Common myeloid progenitor, CD34-positive (primary cell): ENCODE results near the gene MEOX1.

Experiments
- CTCF ChIA-PET: fragments of 350-600 bp; sonication (Branson Sonifier 250); formaldehyde crosslinking; loops from one replicate; lab custom pipeline; 2021; ENCODE audit warnings: antibody characterized with exemption; lab: Charles Lee
- POLR2A ChIA-PET: fragments of 350-600 bp; sonication (Branson Sonifier 250); formaldehyde crosslinking; loops from one replicate; lab custom pipeline; 2021; ENCODE audit warnings: antibody characterized with exemption; lab: Charles Lee
- DNase-seq, 3 donors: peaks; one replicate each; pipeline versions ENCODE4 v3.0.0 to v3.0.0-alpha.2; 2013
- H3K27ac ChIP-seq, 2 experiments: 1 replicate in 1 of 2; 2 replicates in 1 of 2; pipeline ENCODE4 v1.7.0; 2013; ENCODE audit warnings: inconsistent platforms in 2 of 2, low read length in 2 of 2, mild to moderate bottlenecking in 2 of 2, low read depth in 1 of 2, moderate library complexity in 1 of 2; ENCODE audit not compliant: severe bottlenecking in 2 of 2, insufficient read depth in 1 of 2, poor library complexity in 1 of 2
- H3K27me3 ChIP-seq, 5 experiments: replicated peaks in 2 of 5; 1 replicate in 3 of 5; 2 replicates in 2 of 5; pipeline versions ENCODE4 v1.6.1 to v1.7.0; 2013; ENCODE audit warnings: low read length in 4 of 5, mild to moderate bottlenecking in 2 of 5, moderate library complexity in 2 of 5, inconsistent platforms in 1 of 5; ENCODE audit not compliant: insufficient read depth in 5 of 5, control insufficient read depth in 4 of 5
- H3K36me3 ChIP-seq, 4 experiments: 1 replicate in 2 of 4; 2 replicates in 2 of 4; pipeline versions ENCODE4 v1.6.1 to v1.7.0; 2013; ENCODE audit warnings: low read length in 3 of 4, control low read depth in 1 of 4, mild to moderate bottlenecking in 1 of 4; ENCODE audit not compliant: control insufficient read depth in 4 of 4, insufficient read depth in 4 of 4
- H3K4me1 ChIP-seq, 4 experiments: 1 replicate in 3 of 4; 2 replicates in 1 of 4; pipeline versions ENCODE4 v1.6.1 to v1.7.1; 2013; ENCODE audit warnings: low read length in 3 of 4, mild to moderate bottlenecking in 3 of 4, control low read depth in 1 of 4, inconsistent platforms in 1 of 4, moderate library complexity in 1 of 4; ENCODE audit not compliant: control insufficient read depth in 4 of 4, insufficient read depth in 4 of 4; ENCODE audit errors: control extremely low read depth in 1 of 4
- H3K4me3 ChIP-seq, 7 experiments: 1 replicate in 4 of 7; 2 replicates in 3 of 7; pipeline versions ENCODE4 v1.5.1 to v1.7.0; 2013; ENCODE audit warnings: mild to moderate bottlenecking in 7 of 7, low read length in 6 of 7, moderate library complexity in 6 of 7, inconsistent platforms in 2 of 7, low read depth in 2 of 7, control low read depth in 1 of 7; ENCODE audit not compliant: insufficient read depth in 4 of 7, control insufficient read depth in 1 of 7; ENCODE audit errors: extremely low read depth in 1 of 7
- H3K9me3 ChIP-seq, 5 experiments: 1 replicate in 4 of 5; 2 replicates in 1 of 5; pipeline versions ENCODE4 v1.6.1 to v1.7.1; 2013; ENCODE audit warnings: low read length in 4 of 5, mild to moderate bottlenecking in 2 of 5, inconsistent platforms in 1 of 5, low read depth in 1 of 5, moderate library complexity in 1 of 5; ENCODE audit not compliant: control insufficient read depth in 4 of 5, insufficient read depth in 2 of 5; ENCODE audit errors: control extremely low read depth in 1 of 5
- WGBS: methylation state at CpG from one replicate; pipeline ENCODE4 v1.1.5; 2013; ENCODE audit not compliant: insufficient coverage; 5-methylcytosine and 5-hydroxymethylcytosine counted together

The MEOX1 gene

GRCh38 chr17:43618276-43618675 is 43.4 kb downstream of the MEOX1 start:
- H3K36me3 ChIP-seq = no peaks in the 10 kb centered on the region
- POLR2A ChIA-PET = no interaction called here

GRCh38 chr17:43616852-43617251 is 44.9 kb downstream of the MEOX1 start:
- Histone ChIP-seq H3K27ac (no peak overlapping the region), H3K36me3 (no peaks in the 10 kb centered on the region), H3K9me3 (no peaks in the 10 kb centered on the region), H3K4me1 (no peaks in the 10 kb centered on the region), H3K4me3 (no peak overlapping the region), H3K27me3 (peaks cover 0 to 5% (median 0%) of the 10 kb centered on the region in 5 experiments)
- CTCF ChIA-PET = no interaction called here
- WGBS = no CpG with 5 or more reads among the region's 5 CpGs
- POLR2A ChIA-PET = no interaction called here
- DNase-seq = no peak

More at GRCh38 chr17:43618276-43618675, 43.4 kb downstream of the MEOX1 start:
- CTCF ChIA-PET = no interaction called here
- DNase-seq = no peak
- peaks cover 0 to 5% (median 0%) of the 10 kb centered on the region in 5 experiments for H3K27me3 ChIP-seq
- no peaks in the 10 kb centered on the region for H3K4me1 ChIP-seq
- no peak overlapping the region for H3K4me3 ChIP-seq
- H3K9me3 ChIP-seq = no peaks in the 10 kb centered on the region
- WGBS = 100% methylated on average over 1 of the region's 8 CpGs
- H3K27ac ChIP-seq = no peak overlapping the region

- POLR2A ChIA-PET = no interaction called here
- H3K36me3 ChIP-seq = no peaks in the 10 kb centered on the region
- CTCF ChIA-PET = no interaction called here
- H3K4me3 ChIP-seq = no peak overlapping the region
- 100% methylated on average over 1 of the region's 2 CpGs for WGBS
- no peak for DNase-seq
- H3K4me1 ChIP-seq = no peaks in the 10 kb centered on the region
- peaks cover 0 to 3% (median 0%) of the 10 kb centered on the region in 5 experiments for H3K9me3 ChIP-seq
- no peak overlapping the region for H3K27ac ChIP-seq
- peaks cover 0 to 8% (median 0%) of the 10 kb centered on the region in 5 experiments for H3K27me3 ChIP-seq
These were observed 45.3 kb downstream of the MEOX1 start for GRCh38 chr17:43616421-43616820.

GRCh38 chr17:43616029-43616351 is 45.7 kb downstream of the MEOX1 start:
- peaks cover 0 to 8% (median 0%) of the 10 kb centered on the region in 5 experiments for H3K27me3 ChIP-seq
- no peak overlapping the region for H3K27ac ChIP-seq
- no peaks in the 10 kb centered on the region for H3K4me1 ChIP-seq
- POLR2A ChIA-PET = no interaction called here
- CTCF ChIA-PET = no interaction called here
- 100% methylated on average over 1 of the region's 1 CpG for WGBS
- no peak overlapping the region for H3K4me3 ChIP-seq
- DNase-seq = no peak
- no peaks in the 10 kb centered on the region for H3K36me3 ChIP-seq
- peaks cover 0 to 6% (median 0%) of the 10 kb centered on the region in 5 experiments for H3K9me3 ChIP-seq

GRCh38 chr17:43615330-43616028 is 46.2 kb downstream of the MEOX1 start:
- no peaks in the 10 kb centered on the region for H3K4me1 ChIP-seq
- H3K4me3 ChIP-seq = no peak overlapping the region
- DNase-seq = no peak
- no peak overlapping the region for H3K27ac ChIP-seq
- POLR2A ChIA-PET = no interaction called here
- H3K27me3 ChIP-seq = peaks cover 0 to 8% (median 0%) of the 10 kb centered on the region in 5 experiments
- peaks cover 0 to 8% (median 0%) of the 10 kb centered on the region in 5 experiments for H3K9me3 ChIP-seq
- CTCF ChIA-PET = interaction anchor here (2.4 kb wide), 1 partner anchor 39 kb away, joined by 6 read pairs; no protein-coding TSS in a partner anchor
- H3K36me3 ChIP-seq = no peaks in the 10 kb centered on the region
- 88% methylated on average over 11 of the region's 11 CpGs for WGBS

- Histone ChIP-seq H3K4me1 (no peaks in the 10 kb centered on the region), H3K36me3 (no peaks in the 10 kb centered on the region), H3K4me3 (no peak overlapping the region), H3K27ac (no peak overlapping the region), H3K9me3 (peaks cover 0 to 8% (median 0%) of the 10 kb centered on the region in 5 experiments), H3K27me3 (peaks cover 0 to 8% (median 0%) of the 10 kb centered on the region in 5 experiments)
- WGBS = 92% methylated on average over 5 of the region's 5 CpGs
- POLR2A ChIA-PET = no interaction called here
- no peak for DNase-seq
- CTCF ChIA-PET = interaction anchor here (2.4 kb wide), 1 partner anchor 38 kb away, joined by 6 read pairs; no protein-coding TSS in a partner anchor
These were observed 47.2 kb downstream of the MEOX1 start for GRCh38 chr17:43614561-43614960.

- Histone ChIP-seq H3K4me1 (no peaks in the 10 kb centered on the region), H3K9me3 (peaks cover 0 to 8% (median 0%) of the 10 kb centered on the region in 5 experiments), H3K36me3 (no peaks in the 10 kb centered on the region), H3K4me3 (no peak overlapping the region), H3K27me3 (peaks cover 0 to 8% (median 0%) of the 10 kb centered on the region in 5 experiments), H3K27ac (no peak overlapping the region)
- DNase-seq = no peak
- ChIA-PET POLR2A (no interaction called here), CTCF (interaction anchor here (2.4 kb wide), 1 partner anchor 37 kb away, joined by 6 read pairs; no protein-coding TSS in a partner anchor)
- 89% methylated on average over 4 of the region's 6 CpGs for WGBS
These were observed 47.8 kb downstream of the MEOX1 start for GRCh38 chr17:43613917-43614316.
